ENCODE results near the gene CDS1. TPM values are rescaled to one million over a fixed set of nuclear protein-coding genes. Genes with fewer than 3 reads are reported as not detected.

Gene CDS1
- total RNA-seq, 1 experiment from 2014 or later: 1.6 TPM

Other genes with a start within 250 kb of the CDS1 start
- gene NKX6-1, start 83.8 kb upstream of the CDS1 start, total RNA-seq (2014; rRNA removed; shearing (Covaris generic)): 0.86 and 1.9 TPM in 2 replicates

Data from Daoy (cell line).